Loucy (cell line): ENCODE measurements around the gene KLHL17.
"Not testable (repeated sequence)": the region's sequence is repeated elsewhere in the genome, so short reads cannot be mapped to it uniquely, and the experiment has no call there.

Source experiments
- H2AFZ ChIP-seq: fragments of 200-600 bp; sonication (generic); 2 replicates; pipeline ENCODE4 v1.6.0; 2016; ENCODE audit warnings: antibody characterized with exemption, mild to moderate bottlenecking, low read length, moderate library complexity
- H3F3A ChIP-seq: fragments of 200-600 bp; 2 replicates; pipeline ENCODE4 v1.6.0; 2016; ENCODE audit warnings: antibody characterized with exemption, low read depth, mild to moderate bottlenecking
- H3K27me3 ChIP-seq: fragments of 200-600 bp; sonication (generic); 2 replicates; pipeline ENCODE4 v1.6.1; 2014; ENCODE audit warnings: low read length, mild to moderate bottlenecking; ENCODE audit not compliant: insufficient read depth, poor library complexity, severe bottlenecking
- H3K36me3 ChIP-seq: fragments of 200-600 bp; sonication (generic); 2 replicates; pipeline ENCODE4 v1.6.1; 2016; ENCODE audit warnings: low read length; ENCODE audit not compliant: insufficient read depth
- H3K4me1 ChIP-seq: fragments of 200-600 bp; sonication (generic); 2 replicates; pipeline ENCODE4 v1.5.1; 2014; ENCODE audit warnings: low read length, mild to moderate bottlenecking; ENCODE audit not compliant: insufficient read depth, poor library complexity, severe bottlenecking
- H3K4me2 ChIP-seq: fragments of 200-600 bp; sonication (generic); 2 replicates; pipeline ENCODE4 v1.6.0; 2014; ENCODE audit warnings: antibody characterized with exemption, low read length, low read depth, mild to moderate bottlenecking; ENCODE audit not compliant: poor library complexity, severe bottlenecking
- H3K4me3 ChIP-seq: fragments of 200-600 bp; sonication (generic); 2 replicates; pipeline ENCODE4 v1.5.1; 2014; ENCODE audit warnings: low read length, mild to moderate bottlenecking, mixed read lengths; ENCODE audit not compliant: poor library complexity, severe bottlenecking
- H3K79me2 ChIP-seq: fragments of 200-600 bp; sonication (generic); 2 replicates; pipeline ENCODE4 v1.6.1; 2014; ENCODE audit warnings: low read length; ENCODE audit not compliant: insufficient read depth
- H3K9ac ChIP-seq: fragments of 200-600 bp; sonication (generic); 2 replicates; pipeline ENCODE4 v1.6.0; 2014; ENCODE audit warnings: mild to moderate bottlenecking, low read depth, low read length, moderate library complexity; ENCODE audit not compliant: poor library complexity, severe bottlenecking
- H3K9me2 ChIP-seq: fragments of 200-600 bp; sonication (generic); replicated peaks from 2 replicates; pipeline ENCODE4 v1.6.1; 2016; ENCODE audit warnings: low read depth, low read length, mixed read lengths
- H3K9me3 ChIP-seq: fragments of 200-600 bp; sonication (generic); 2 replicates; pipeline ENCODE4 v1.6.1; 2014; ENCODE audit warnings: mild to moderate bottlenecking, antibody characterized with exemption, low read length, low read depth; ENCODE audit not compliant: insufficient read depth
- H4K20me1 ChIP-seq: fragments of 200-600 bp; sonication (generic); 2 replicates; pipeline ENCODE4 v1.6.0; 2014; ENCODE audit warnings: antibody characterized with exemption, low read length, mild to moderate bottlenecking; ENCODE audit not compliant: insufficient read depth, poor library complexity, severe bottlenecking
- CTCF ChIP-seq: fragments of 200-600 bp; sonication (generic); conservative IDR thresholded peaks from 2 replicates; pipeline ENCODE4 v1.5.1; 2014; ENCODE audit warnings: mild to moderate bottlenecking, antibody characterized with exemption, low read length
- EZH2phosphoT487 ChIP-seq: fragments of 200-600 bp; IDR thresholded peaks from 2 replicates; pipeline ENCODE4 v1.6.1; 2018; ENCODE audit warnings: antibody characterized with exemption, mild to moderate bottlenecking, moderate library complexity, borderline replicate concordance

KLHL17 gene

GRCh38 chr1:1011396-1011949 lies 51.1 kb downstream of the KLHL17 start:
- H3K79me2 ChIP-seq = peaks cover 5% of the 10 kb centered on the region
- no peaks in the 10 kb centered on the region for H3K36me3 ChIP-seq
- no peaks in the 10 kb centered on the region for H3F3A ChIP-seq
- no peaks in the 10 kb centered on the region for H3K9me3 ChIP-seq
- peaks cover 30% of the 10 kb centered on the region for H3K4me1 ChIP-seq
- no peaks in the 10 kb centered on the region for H3K27me3 ChIP-seq
- H2AFZ ChIP-seq = no peak overlapping the region
- no peaks in the 10 kb centered on the region for H4K20me1 ChIP-seq
- no peak overlapping the region for H3K4me2 ChIP-seq
- no peak overlapping the region for H3K9ac ChIP-seq
- TF ChIP-seq EZH2phosphoT487 (no peak), CTCF (no peak)
- H3K4me3 ChIP-seq = no peak overlapping the region
- no peaks in the 10 kb centered on the region for H3K9me2 ChIP-seq

- Histone ChIP-seq H2AFZ (peak overlapping the region; percentile 72), H3K4me2 (peak overlapping the region; percentile 92), H3K4me3 (peak overlapping the region; percentile 77), H3K4me1 (peaks cover 27% of the 10 kb centered on the region), H3K9ac (peak overlapping the region; percentile 80)
- H3K9me3 ChIP-seq, H3K9me2 ChIP-seq, H3F3A ChIP-seq, H3K27me3 ChIP-seq, H3K36me3 ChIP-seq, H3K79me2 ChIP-seq, H4K20me1 ChIP-seq: not testable (repeated sequence)
Observed at GRCh38 chr1:1012736-1013104, 52.3 kb downstream of the KLHL17 start.

GRCh38 chr1:1013105-1013921 lies 52.9 kb downstream of the KLHL17 start, which contains the start of gene ISG15:
TSS of gene ISG15 (plus strand) at chr1:1013497. CDS start at chr1:1013574, 77 bp downstream.
- H3K9ac ChIP-seq = peak within 1 kb of the TSS; percentile 80
- no peaks in the 10 kb centered on the region for H4K20me1 ChIP-seq
- no peaks in the 10 kb centered on the region for H3K9me2 ChIP-seq
- H3K4me2 ChIP-seq = peak within 1 kb of the TSS; percentile 92
- no peaks in the 10 kb centered on the region for H3K9me3 ChIP-seq
- H2AFZ ChIP-seq = peak within 1 kb of the TSS; percentile 72
- no peaks in the 10 kb centered on the region for H3K36me3 ChIP-seq
- H3F3A ChIP-seq = no peaks in the 10 kb centered on the region
- TF ChIP-seq CTCF = no peak
- no peak for TF ChIP-seq EZH2phosphoT487
- H3K4me3 ChIP-seq = peak within 1 kb of the TSS; percentile 77
- H3K79me2 ChIP-seq = peaks cover 5% of the 10 kb centered on the region
- H3K4me1 ChIP-seq = peaks cover 27% of the 10 kb centered on the region
- H3K27me3 ChIP-seq = no peaks in the 10 kb centered on the region
